ENCODE results near the gene CKAP2L.

DNA sequence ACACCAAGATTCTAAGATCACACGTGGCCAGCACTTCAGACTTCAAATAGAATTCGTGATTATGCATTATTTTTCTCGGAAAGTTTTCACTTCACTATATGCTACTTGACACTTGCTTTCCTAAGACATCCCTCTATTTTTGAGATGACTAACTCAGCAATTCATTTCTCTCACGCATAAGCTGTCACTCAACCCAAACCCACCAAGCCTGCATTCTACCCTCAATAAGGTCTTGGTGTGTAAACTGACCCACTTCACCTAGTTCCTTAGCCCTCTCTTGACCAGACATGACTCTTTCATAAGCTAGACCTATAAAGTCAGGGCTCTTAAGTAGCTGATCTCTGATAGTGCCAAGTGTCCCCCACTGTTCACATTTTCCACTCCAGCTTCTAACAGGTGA is 11.7 kb downstream of the CKAP2L start:
- TF ChIP-seq CTCF (IDR thresholded peaks at IDR 0.05): no peak
- TF ChIP-seq POLR2A (IDR thresholded peaks at IDR 0.05): no peak

All from suprapubic skin (tissue), 3 donors.